SK-N-SH (cell line): ENCODE measurements around the gene ABR. TPM values are rescaled to one million over a fixed set of nuclear protein-coding genes. Genes with fewer than 3 reads are reported as not detected.

Experiments used
- CTCF ChIA-PET: fragments of 300-600, 350-600 bp; formaldehyde crosslinking; extraction: SDS; loops from one replicate; lab custom pipeline; 2021; lab: Yijun Ruan, JAX
- POLR2A ChIA-PET: fragments of 350-600 bp; sonication (Branson Sonifier 250); formaldehyde crosslinking; extraction: SDS; loops from one replicate; lab custom pipeline; 2020; ENCODE audit warnings: antibody characterized with exemption, inconsistent platforms; lab: Yijun Ruan, JAX
- DNase-seq: peaks from one replicate; pipeline ENCODE4 v3.0.0; 2012
- H2AFZ ChIP-seq: fragments of 200-600 bp; sonication (generic); 2 replicates; pipeline ENCODE4 v1.8.1; 2016; ENCODE audit warnings: antibody characterized with exemption, mild to moderate bottlenecking, low read depth
- H3F3A ChIP-seq: fragments of 200-600 bp; sonication (generic); replicated peaks from 2 replicates; pipeline ENCODE3; 2016; ENCODE audit warnings: antibody characterized with exemption, mild to moderate bottlenecking; ENCODE audit not compliant: insufficient read depth
- H3K27ac ChIP-seq, 2 experiments: fragments of 200-500 bp in 1 of 2; fragments of 200-600 bp in 1 of 2; sonication (Bioruptor generic) in 1 of 2; sonication (generic), shearing (Covaris generic) in 1 of 2; 2 replicates each; pipeline versions ENCODE4 v1.5.1 to v1.6.1; 2014 to 2016; ENCODE audit warnings: low read depth in 2 of 2, inconsistent platforms in 1 of 2, low read length in 1 of 2, mild to moderate bottlenecking in 1 of 2, mixed read lengths in 1 of 2
- H3K27me3 ChIP-seq: fragments of 200-600 bp; sonication (generic), shearing (Covaris generic); 2 replicates; pipeline ENCODE4 v1.6.1; 2016; ENCODE audit warnings: mixed run types; ENCODE audit not compliant: insufficient read depth
- H3K36me3 ChIP-seq, 2 experiments: fragments of 200-500 bp in 1 of 2; fragments of 200-600 bp in 1 of 2; sonication (Bioruptor generic) in 1 of 2; sonication (generic) in 1 of 2; replicated peaks in 1 of 2; 2 replicates each; pipeline versions ENCODE3 to v1.5.1; 2014 to 2016; ENCODE audit warnings: low read length in 1 of 2, mild to moderate bottlenecking in 1 of 2; ENCODE audit not compliant: insufficient read depth in 2 of 2, control insufficient read depth in 1 of 2
- H3K4me1 ChIP-seq, 2 experiments: fragments of 200-500 bp in 1 of 2; fragments of 200-600 bp in 1 of 2; sonication (Bioruptor generic) in 1 of 2; sonication (generic), shearing (Covaris generic) in 1 of 2; 2 replicates each; pipeline versions ENCODE4 v1.5.1 to v1.6.1; 2014 to 2016; ENCODE audit warnings: low read depth in 1 of 2, low read length in 1 of 2, mixed run types in 1 of 2; ENCODE audit not compliant: insufficient read depth in 2 of 2, control insufficient read depth in 1 of 2
- H3K4me2 ChIP-seq: fragments of 200-600 bp; sonication (generic), shearing (Covaris generic); 2 replicates; pipeline ENCODE4 v1.6.1; 2017; ENCODE audit warnings: mixed run types
- H3K4me3 ChIP-seq, 2 experiments: fragments of 200-500 bp in 1 of 2; fragments of 200-600 bp in 1 of 2; sonication (Bioruptor generic) in 1 of 2; sonication (generic), shearing (Covaris generic) in 1 of 2; 2 replicates each; pipeline versions ENCODE4 v1.5.1 to v1.8.1; 2014 to 2016; ENCODE audit warnings: low read depth in 2 of 2, inconsistent platforms in 1 of 2, low read length in 1 of 2, mild to moderate bottlenecking in 1 of 2, mixed read lengths in 1 of 2, moderate library complexity in 1 of 2
- H3K79me2 ChIP-seq: fragments of 200-600 bp; sonication (generic); 2 replicates; pipeline ENCODE4 v1.8.1; 2017; ENCODE audit warnings: mild to moderate bottlenecking; ENCODE audit not compliant: insufficient read depth
- H3K9ac ChIP-seq: fragments of 200-600 bp; sonication (generic); 2 replicates; pipeline ENCODE4 v1.6.1; 2017; ENCODE audit warnings: mixed run types
- H3K9me2 ChIP-seq: fragments of 200-600 bp; sonication (generic); 2 replicates; pipeline ENCODE4 v1.6.1; 2017; ENCODE audit warnings: mixed run types
- H3K9me3 ChIP-seq: fragments of 200-600 bp; sonication (generic); 2 replicates; pipeline ENCODE4 v1.6.1; 2017; ENCODE audit warnings: mixed run types, mild to moderate bottlenecking, moderate library complexity
- H4K20me1 ChIP-seq: fragments of 200-600 bp; sonication (generic); 2 replicates; pipeline ENCODE4 v1.6.1; 2017; ENCODE audit warnings: mild to moderate bottlenecking, mixed run types; ENCODE audit not compliant: insufficient read depth
- ELF1 ChIP-seq: IDR thresholded peaks from 2 replicates; pipeline ENCODE4 v1.4.0; 2012
- FOSL2 ChIP-seq: IDR thresholded peaks from 2 replicates; pipeline ENCODE4 v1.4.0; 2012; ENCODE audit warnings: low read depth, mild to moderate bottlenecking, moderate library complexity, borderline replicate concordance
- FOXJ3 ChIP-seq: sonication (generic); formaldehyde crosslinking; IDR thresholded peaks from 2 replicates; pipeline ENCODE4 v1.5.1; 2020; ENCODE audit warnings: mild to moderate bottlenecking, missing genetic modification reagents
- FOXM1 ChIP-seq: IDR thresholded peaks from 2 replicates; pipeline ENCODE4 v1.4.0; 2012; ENCODE audit warnings: low read depth, mild to moderate bottlenecking
- NRF1 ChIP-seq: IDR thresholded peaks from 2 replicates; pipeline ENCODE4 v1.6.1; 2012; ENCODE audit warnings: low read depth, mild to moderate bottlenecking, low read length
- RCOR1 ChIP-seq: fragments of 150-350 bp; IDR thresholded peaks from 2 replicates; pipeline ENCODE4 v1.6.1; 2017; ENCODE audit warnings: antibody characterized with exemption, low read length
- TEAD4 ChIP-seq: IDR thresholded peaks from 2 replicates; pipeline ENCODE4 v1.4.0; 2012; ENCODE audit warnings: mild to moderate bottlenecking, borderline replicate concordance; ENCODE audit not compliant: insufficient read depth
- YY1 ChIP-seq: IDR thresholded peaks from 2 replicates; pipeline ENCODE4 v1.4.0; 2012; ENCODE audit warnings: low read depth, mild to moderate bottlenecking
- WGBS: methylation state at CpG from one replicate; pipeline ENCODE4 v1.1.6; 2017; ENCODE audit warnings: low lambda C conversion rate; 5-methylcytosine and 5-hydroxymethylcytosine counted together
- polyA plus RNA-seq, 3 experiments: library from polyadenylated mRNA; depleted of rRNA; stranded (reverse); fragments of >200 nt; gene quantifications; 2 replicates each; pipeline ENCODE4 v1.2.3, GENCODE V29; 2012
- TF ChIP-seq, protein P1 (sequence below): fragments of 200-600 bp; sonication (generic); IDR thresholded peaks from 2 replicates; pipeline ENCODE4 v1.6.1; 2017; ENCODE audit warnings: antibody characterized with exemption, mild to moderate bottlenecking, moderate library complexity
- TF ChIP-seq, protein P2 (sequence below): IDR thresholded peaks from 2 replicates; pipeline ENCODE4 v1.4.0; 2012; ENCODE audit warnings: low read depth, borderline replicate concordance
- TF ChIP-seq, protein P3 (sequence below): IDR thresholded peaks from 2 replicates; pipeline ENCODE4 v1.4.0; 2012; ENCODE audit warnings: low read depth

Gene ABR
- polyA plus RNA-seq, 1 of the 3 experiments (the other 2 are of a cell fraction), result 117 TPM

DNA sequence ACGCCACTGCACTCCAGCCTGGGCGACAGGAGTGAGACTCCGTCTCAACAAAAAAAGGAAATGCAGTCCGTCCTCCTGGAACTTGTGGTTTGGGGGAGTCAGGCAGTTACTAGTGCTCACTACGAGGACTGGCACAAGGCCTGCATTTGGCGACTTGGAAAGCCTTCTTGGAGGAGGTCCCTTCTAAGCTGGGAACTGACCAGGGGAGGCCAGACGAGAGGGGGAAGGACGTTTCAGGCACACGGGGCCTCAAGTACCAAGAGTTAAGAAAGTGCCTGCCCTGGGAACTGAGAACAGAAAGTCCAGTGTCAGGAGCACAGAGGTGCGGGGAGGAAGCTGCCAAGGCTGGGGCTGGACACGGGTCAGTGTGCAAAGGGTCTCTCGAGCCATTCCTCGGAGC is 89.9 kb downstream of the ABR start:
- Histone ChIP-seq H3K4me3 (no peak overlapping the region), H3K4me1 (peaks cover 14% of the 10 kb centered on the region in 2 experiments; a peak in 3 of 4 replicates), H3K9me3 (no peaks in the 10 kb centered on the region), H3F3A (peaks cover 13% of the 10 kb centered on the region), H3K36me3 (peaks cover 13 to 23% of the 10 kb centered on the region in 2 experiments), H3K9ac (no peak overlapping the region), H3K27me3 (no peaks in the 10 kb centered on the region), H4K20me1 (no peaks in the 10 kb centered on the region; the same call in 1 of the 2 replicates), H3K27ac (peak overlapping the region in 1 of 2 experiments; percentile 94; a peak in 1 of 4 replicates), H3K4me2 (no peak overlapping the region)
- ChIA-PET POLR2A (no interaction called here), CTCF (interaction anchor here (0.6 to 1.0 kb wide), 2 partner anchors 13 to 1426 kb away, joined by 3 read pairs; no protein-coding TSS in a partner anchor)
- 93% methylated on average over 12 of the region's 13 CpGs for WGBS
- DNase-seq, result no peak
- TF ChIP-seq, protein P1, sequence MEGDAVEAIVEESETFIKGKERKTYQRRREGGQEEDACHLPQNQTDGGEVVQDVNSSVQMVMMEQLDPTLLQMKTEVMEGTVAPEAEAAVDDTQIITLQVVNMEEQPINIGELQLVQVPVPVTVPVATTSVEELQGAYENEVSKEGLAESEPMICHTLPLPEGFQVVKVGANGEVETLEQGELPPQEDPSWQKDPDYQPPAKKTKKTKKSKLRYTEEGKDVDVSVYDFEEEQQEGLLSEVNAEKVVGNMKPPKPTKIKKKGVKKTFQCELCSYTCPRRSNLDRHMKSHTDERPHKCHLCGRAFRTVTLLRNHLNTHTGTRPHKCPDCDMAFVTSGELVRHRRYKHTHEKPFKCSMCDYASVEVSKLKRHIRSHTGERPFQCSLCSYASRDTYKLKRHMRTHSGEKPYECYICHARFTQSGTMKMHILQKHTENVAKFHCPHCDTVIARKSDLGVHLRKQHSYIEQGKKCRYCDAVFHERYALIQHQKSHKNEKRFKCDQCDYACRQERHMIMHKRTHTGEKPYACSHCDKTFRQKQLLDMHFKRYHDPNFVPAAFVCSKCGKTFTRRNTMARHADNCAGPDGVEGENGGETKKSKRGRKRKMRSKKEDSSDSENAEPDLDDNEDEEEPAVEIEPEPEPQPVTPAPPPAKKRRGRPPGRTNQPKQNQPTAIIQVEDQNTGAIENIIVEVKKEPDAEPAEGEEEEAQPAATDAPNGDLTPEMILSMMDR, result no peak
- TF ChIP-seq FOXM1 (no peak), NRF1 (no peak), TEAD4 (no peak), ELF1 (no peak), FOXJ3 (CRISPR knock-in tag) (no peak), YY1 (no peak), RCOR1 (no peak), FOSL2 (no peak)
- TF ChIP-seq, protein P2, sequence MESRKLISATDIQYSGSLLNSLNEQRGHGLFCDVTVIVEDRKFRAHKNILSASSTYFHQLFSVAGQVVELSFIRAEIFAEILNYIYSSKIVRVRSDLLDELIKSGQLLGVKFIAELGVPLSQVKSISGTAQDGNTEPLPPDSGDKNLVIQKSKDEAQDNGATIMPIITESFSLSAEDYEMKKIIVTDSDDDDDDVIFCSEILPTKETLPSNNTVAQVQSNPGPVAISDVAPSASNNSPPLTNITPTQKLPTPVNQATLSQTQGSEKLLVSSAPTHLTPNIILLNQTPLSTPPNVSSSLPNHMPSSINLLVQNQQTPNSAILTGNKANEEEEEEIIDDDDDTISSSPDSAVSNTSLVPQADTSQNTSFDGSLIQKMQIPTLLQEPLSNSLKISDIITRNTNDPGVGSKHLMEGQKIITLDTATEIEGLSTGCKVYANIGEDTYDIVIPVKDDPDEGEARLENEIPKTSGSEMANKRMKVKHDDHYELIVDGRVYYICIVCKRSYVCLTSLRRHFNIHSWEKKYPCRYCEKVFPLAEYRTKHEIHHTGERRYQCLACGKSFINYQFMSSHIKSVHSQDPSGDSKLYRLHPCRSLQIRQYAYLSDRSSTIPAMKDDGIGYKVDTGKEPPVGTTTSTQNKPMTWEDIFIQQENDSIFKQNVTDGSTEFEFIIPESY, result no peak
- TF ChIP-seq, protein P3, sequence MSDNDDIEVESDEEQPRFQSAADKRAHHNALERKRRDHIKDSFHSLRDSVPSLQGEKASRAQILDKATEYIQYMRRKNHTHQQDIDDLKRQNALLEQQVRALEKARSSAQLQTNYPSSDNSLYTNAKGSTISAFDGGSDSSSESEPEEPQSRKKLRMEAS, result no peak
- TF ChIP-seq, all 33 proteins: peak for 0
- H3K79me2 ChIP-seq, result peaks cover 25% of the 10 kb centered on the region
- no peaks in the 10 kb centered on the region for H3K9me2 ChIP-seq
- no peak overlapping the region for H2AFZ ChIP-seq
